ENCODE results near the gene AGAP1. TPM values are rescaled to one million over a fixed set of nuclear protein-coding genes. Genes with fewer than 3 reads are reported as not detected.

Gene AGAP1
- total and polyA plus RNA-seq, 8 donors = 5.0 to 27.6 (median 17.4) TPM

- FAIRE-seq (no peak), ATAC-seq (no peak), DNase-seq (no peak)
- intact Hi-C loops (cut with DNase I) = no loop called here
- no peak overlapping the region for H3K27ac ChIP-seq
- H3K27me3 ChIP-seq = no peaks in the 10 kb centered on the region
- peaks cover 5 to 14% (median 9%) of the 10 kb centered on the region in 3 donors for H3K4me1 ChIP-seq
- WGBS, 2 donors = 96 to 98% methylated on average over 6 of the region's 6 CpGs
- no peak for TF ChIP-seq CTCF (IDR thresholded peaks at IDR 0.05)
- H3K36me3 ChIP-seq = no peaks in the 10 kb centered on the region
- no peaks in the 10 kb centered on the region for H3K9me3 ChIP-seq
- no peak overlapping the region for H3K4me3 ChIP-seq
These were observed 168.1 kb downstream of the AGAP1 start for GRCh38 chr2:235661952-235662351.

- Histone ChIP-seq H3K27me3 (no peaks in the 10 kb centered on the region), H3K4me3 (no peak overlapping the region), H3K36me3 (no peaks in the 10 kb centered on the region), H3K27ac (no peak overlapping the region), H3K4me1 (peaks cover 5 to 11% (median 9%) of the 10 kb centered on the region in 3 donors), H3K9me3 (no peaks in the 10 kb centered on the region)
- no peak for TF ChIP-seq CTCF (IDR thresholded peaks at IDR 0.05)
- FAIRE-seq = no peak
- 78 to 82% methylated on average over 9 of the region's 9 CpGs for WGBS, 2 donors
- intact Hi-C loops (cut with DNase I) = no loop called here
- no peak for DNase-seq
- no peak for ATAC-seq
These were observed 170.0 kb downstream of the AGAP1 start for GRCh38 chr2:235663875-235664274.

GRCh38 chr2:235665661-235666212 lies 171.9 kb downstream of the AGAP1 start:
- Histone ChIP-seq H3K9me3 (no peaks in the 10 kb centered on the region), H3K36me3 (no peaks in the 10 kb centered on the region), H3K4me1 (peaks cover 5 to 10% (median 9%) of the 10 kb centered on the region in 3 donors), H3K27ac (no peak overlapping the region), H3K4me3 (peak overlapping the region in 1 of 4 donors; percentile 1), H3K27me3 (no peaks in the 10 kb centered on the region)
- no peak for FAIRE-seq
- DNase-seq = peak in 1 of 6 donors; percentile 22
- intact Hi-C loops (cut with DNase I) = no loop called here
- TF ChIP-seq CTCF (IDR thresholded peaks at IDR 0.05) = no peak
- WGBS, 2 donors = 5% methylated on average over 13 of the region's 13 CpGs
- ATAC-seq = peak in 3 of 4 donors; percentile 34 to 46 (median 35)

GRCh38 chr2:235666213-235666781 lies 172.5 kb downstream of the AGAP1 start:
- DNase-seq = peak in 2 of 6 donors; percentile 25 to 30
- no peaks in the 10 kb centered on the region for H3K9me3 ChIP-seq
- H3K27ac ChIP-seq = no peak overlapping the region
- intact Hi-C loops (cut with DNase I) = no loop called here
- H3K4me3 ChIP-seq = peak overlapping the region in 1 of 4 donors; percentile 1
- peak; percentile 66 to 80 (median 68) for ATAC-seq
- no peak for TF ChIP-seq CTCF (IDR thresholded peaks at IDR 0.05)
- H3K27me3 ChIP-seq = no peaks in the 10 kb centered on the region
- peaks cover 5 to 10% (median 9%) of the 10 kb centered on the region in 3 donors for H3K4me1 ChIP-seq
- no peak for FAIRE-seq
- H3K36me3 ChIP-seq = no peaks in the 10 kb centered on the region
- WGBS, 2 donors = 0 to 3% methylated on average over 4 of the region's 4 CpGs

GRCh38 chr2:235668782-235669181 lies 174.9 kb downstream of the AGAP1 start:
- no peaks in the 10 kb centered on the region for H3K9me3 ChIP-seq
- H3K4me1 ChIP-seq = peaks cover 5 to 10% (median 9%) of the 10 kb centered on the region in 3 donors
- H3K27ac ChIP-seq = no peak overlapping the region
- intact Hi-C loops (cut with DNase I) = no loop called here
- WGBS, 2 donors = 93 to 94% methylated on average over 4 of the region's 4 CpGs
- ATAC-seq = no peak
- H3K27me3 ChIP-seq = no peaks in the 10 kb centered on the region
- no peak overlapping the region for H3K4me3 ChIP-seq
- peak in 1 of 6 donors; percentile 21 for DNase-seq
- no peak for TF ChIP-seq CTCF (IDR thresholded peaks at IDR 0.05)
- no peaks in the 10 kb centered on the region for H3K36me3 ChIP-seq
- FAIRE-seq = no peak
